C4-2B (cell line): Measurements from ENCODE around the gene SMARCA5.

Source experiments
- ZFX ChIP-seq: fragments of 450-650 bp; IDR thresholded peaks from 2 replicates; pipeline ENCODE4 v1.6.1; 2017
- TF ChIP-seq, protein P1 (sequence below): fragments of 450-650 bp; conservative IDR thresholded peaks from 2 replicates; pipeline ENCODE4 v1.5.1; 2017; ENCODE audit warnings: mild to moderate bottlenecking

GRCh38 chr4:143486314-143486713 lies 27.2 kb upstream of the SMARCA5 start:
- TF ChIP-seq, protein P1, sequence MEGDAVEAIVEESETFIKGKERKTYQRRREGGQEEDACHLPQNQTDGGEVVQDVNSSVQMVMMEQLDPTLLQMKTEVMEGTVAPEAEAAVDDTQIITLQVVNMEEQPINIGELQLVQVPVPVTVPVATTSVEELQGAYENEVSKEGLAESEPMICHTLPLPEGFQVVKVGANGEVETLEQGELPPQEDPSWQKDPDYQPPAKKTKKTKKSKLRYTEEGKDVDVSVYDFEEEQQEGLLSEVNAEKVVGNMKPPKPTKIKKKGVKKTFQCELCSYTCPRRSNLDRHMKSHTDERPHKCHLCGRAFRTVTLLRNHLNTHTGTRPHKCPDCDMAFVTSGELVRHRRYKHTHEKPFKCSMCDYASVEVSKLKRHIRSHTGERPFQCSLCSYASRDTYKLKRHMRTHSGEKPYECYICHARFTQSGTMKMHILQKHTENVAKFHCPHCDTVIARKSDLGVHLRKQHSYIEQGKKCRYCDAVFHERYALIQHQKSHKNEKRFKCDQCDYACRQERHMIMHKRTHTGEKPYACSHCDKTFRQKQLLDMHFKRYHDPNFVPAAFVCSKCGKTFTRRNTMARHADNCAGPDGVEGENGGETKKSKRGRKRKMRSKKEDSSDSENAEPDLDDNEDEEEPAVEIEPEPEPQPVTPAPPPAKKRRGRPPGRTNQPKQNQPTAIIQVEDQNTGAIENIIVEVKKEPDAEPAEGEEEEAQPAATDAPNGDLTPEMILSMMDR: no peak
- TF ChIP-seq ZFX: no peak
